DOHH2 (cell line): ENCODE measurements around the gene USE1.

Source experiments
- H3F3A ChIP-seq: fragments of 200-600 bp; sonication (generic), shearing (Covaris generic); 2 replicates; pipeline ENCODE4 v1.6.0; 2016; ENCODE audit warnings: antibody characterized with exemption, mild to moderate bottlenecking; ENCODE audit not compliant: control insufficient read depth, insufficient read depth
- H3K27ac ChIP-seq: fragments of 200-600 bp; sonication (generic); 2 replicates; pipeline ENCODE4 v1.5.1; 2014; ENCODE audit warnings: low read depth, mild to moderate bottlenecking, low read length, moderate library complexity
- H3K27me3 ChIP-seq: fragments of 200-600 bp; sonication (generic); 2 replicates; pipeline ENCODE4 v1.6.1; 2014; ENCODE audit warnings: mild to moderate bottlenecking, low read length, mixed read lengths; ENCODE audit not compliant: control insufficient read depth
- H3K36me3 ChIP-seq: fragments of 200-600 bp; sonication (generic); 2 replicates; pipeline ENCODE4 v1.6.1; 2014; ENCODE audit warnings: mild to moderate bottlenecking, low read length, moderate library complexity, mixed read lengths; ENCODE audit not compliant: control insufficient read depth
- H3K4me1 ChIP-seq: fragments of 200-600 bp; sonication (generic); 2 replicates; pipeline ENCODE4 v1.6.1; 2014; ENCODE audit warnings: mild to moderate bottlenecking, low read length, mixed read lengths; ENCODE audit not compliant: control insufficient read depth
- H3K4me2 ChIP-seq: fragments of 200-600 bp; sonication (generic); 2 replicates; pipeline ENCODE4 v1.6.0; 2014; ENCODE audit warnings: mild to moderate bottlenecking, low read length, moderate library complexity
- H3K4me3 ChIP-seq: fragments of 200-600 bp; sonication (generic); 2 replicates; pipeline ENCODE4 v1.5.1; 2014; ENCODE audit warnings: mild to moderate bottlenecking, low read length, mixed read lengths
- H3K79me2 ChIP-seq: fragments of 200-600 bp; sonication (generic); 2 replicates; pipeline ENCODE4 v1.6.1; 2014; ENCODE audit warnings: mild to moderate bottlenecking, low read length, mixed read lengths; ENCODE audit not compliant: control insufficient read depth
- H3K9me2 ChIP-seq: fragments of 200-600 bp; sonication (generic); replicated peaks from 2 replicates; pipeline ENCODE4 v1.6.1; 2014; ENCODE audit warnings: mild to moderate bottlenecking, low read length, mixed read lengths; ENCODE audit not compliant: control insufficient read depth
- H3K9me3 ChIP-seq: fragments of 200-600 bp; sonication (generic); 2 replicates; pipeline ENCODE4 v1.6.1; 2014; ENCODE audit warnings: antibody characterized with exemption, low read length, mixed read lengths; ENCODE audit not compliant: control insufficient read depth, insufficient read depth
- H4K20me1 ChIP-seq: fragments of 200-600 bp; sonication (generic); 2 replicates; pipeline ENCODE4 v1.6.0; 2014; ENCODE audit warnings: low read depth, mild to moderate bottlenecking, antibody characterized with exemption, low read length, moderate library complexity; ENCODE audit not compliant: control insufficient read depth, insufficient read depth
- EZH2phosphoT487 ChIP-seq: fragments of 200-600 bp; sonication (generic); IDR thresholded peaks from 2 replicates; pipeline ENCODE4 v1.6.1; 2017; ENCODE audit warnings: borderline replicate concordance, mild to moderate bottlenecking, antibody characterized with exemption, low read length, moderate library complexity, mixed read lengths
- TF ChIP-seq, protein P1 (sequence below): fragments of 200-600 bp; sonication (generic); IDR thresholded peaks from one replicate; pipeline ENCODE4 v1.5.1; 2014; ENCODE audit warnings: antibody characterized with exemption, mild to moderate bottlenecking, low read depth, low read length; ENCODE audit not compliant: poor library complexity, severe bottlenecking

The USE1 gene

GRCh38 chr19:17229890-17230289, 14.7 kb downstream of the USE1 start:
- Histone ChIP-seq H3F3A (peaks cover 9% of the 10 kb centered on the region), H3K4me2 (no peak overlapping the region)

DNA sequence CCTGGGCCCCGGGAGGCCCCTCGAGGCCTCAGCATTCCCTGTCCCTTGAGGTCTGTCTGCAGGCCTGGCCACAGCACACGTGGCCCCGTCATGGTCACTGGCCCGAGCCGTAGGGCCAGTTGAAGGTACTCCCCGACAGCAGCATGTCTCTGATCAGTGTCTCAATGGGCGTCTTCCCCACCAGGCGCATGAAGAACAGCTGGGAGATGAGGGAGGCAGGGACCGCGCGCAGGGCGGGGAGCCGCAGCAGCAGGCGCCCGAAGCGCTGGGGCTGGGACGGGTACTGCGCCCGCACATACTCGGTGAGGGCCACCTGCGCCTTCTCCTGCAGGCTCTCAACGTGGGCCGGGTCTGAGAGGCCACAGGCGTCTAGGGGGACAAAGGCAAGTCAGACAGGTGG, 17.1 kb downstream of the USE1 start:
- H3K27ac ChIP-seq, result no peak overlapping the region
- no peak overlapping the region for H3K4me3 ChIP-seq
- no peaks in the 10 kb centered on the region for H3K27me3 ChIP-seq
- H3K9me3 ChIP-seq, result no peaks in the 10 kb centered on the region
- no peak overlapping the region for H3K4me2 ChIP-seq
- no peaks in the 10 kb centered on the region for H3K9me2 ChIP-seq
- peaks cover 24% of the 10 kb centered on the region for H3K4me1 ChIP-seq
- peaks cover 37% of the 10 kb centered on the region for H3K79me2 ChIP-seq
- H3F3A ChIP-seq, result peaks cover 12% of the 10 kb centered on the region
- peaks cover 64% of the 10 kb centered on the region for H3K36me3 ChIP-seq
- peaks cover 5% of the 10 kb centered on the region; the same call in 1 of the 2 replicates for H4K20me1 ChIP-seq
- no peak for TF ChIP-seq EZH2phosphoT487
- TF ChIP-seq, protein P1, sequence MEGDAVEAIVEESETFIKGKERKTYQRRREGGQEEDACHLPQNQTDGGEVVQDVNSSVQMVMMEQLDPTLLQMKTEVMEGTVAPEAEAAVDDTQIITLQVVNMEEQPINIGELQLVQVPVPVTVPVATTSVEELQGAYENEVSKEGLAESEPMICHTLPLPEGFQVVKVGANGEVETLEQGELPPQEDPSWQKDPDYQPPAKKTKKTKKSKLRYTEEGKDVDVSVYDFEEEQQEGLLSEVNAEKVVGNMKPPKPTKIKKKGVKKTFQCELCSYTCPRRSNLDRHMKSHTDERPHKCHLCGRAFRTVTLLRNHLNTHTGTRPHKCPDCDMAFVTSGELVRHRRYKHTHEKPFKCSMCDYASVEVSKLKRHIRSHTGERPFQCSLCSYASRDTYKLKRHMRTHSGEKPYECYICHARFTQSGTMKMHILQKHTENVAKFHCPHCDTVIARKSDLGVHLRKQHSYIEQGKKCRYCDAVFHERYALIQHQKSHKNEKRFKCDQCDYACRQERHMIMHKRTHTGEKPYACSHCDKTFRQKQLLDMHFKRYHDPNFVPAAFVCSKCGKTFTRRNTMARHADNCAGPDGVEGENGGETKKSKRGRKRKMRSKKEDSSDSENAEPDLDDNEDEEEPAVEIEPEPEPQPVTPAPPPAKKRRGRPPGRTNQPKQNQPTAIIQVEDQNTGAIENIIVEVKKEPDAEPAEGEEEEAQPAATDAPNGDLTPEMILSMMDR, result no peak

More at GRCh38 chr19:17229890-17230289, 14.7 kb downstream of the USE1 start:
- no peak overlapping the region for H3K27ac ChIP-seq
- no peak overlapping the region for H3K4me3 ChIP-seq
- H3K79me2 ChIP-seq, result peaks cover 32% of the 10 kb centered on the region
- H4K20me1 ChIP-seq, result peaks cover 5% of the 10 kb centered on the region; the same call in 1 of the 2 replicates
- TF ChIP-seq, protein P1, result no peak
- TF ChIP-seq EZH2phosphoT487, result no peak
- H3K27me3 ChIP-seq, result no peaks in the 10 kb centered on the region
- H3K9me3 ChIP-seq, result no peaks in the 10 kb centered on the region
- H3K36me3 ChIP-seq, result peaks cover 53% of the 10 kb centered on the region
- no peaks in the 10 kb centered on the region for H3K9me2 ChIP-seq
- H3K4me1 ChIP-seq, result peaks cover 19% of the 10 kb centered on the region

GRCh38 chr19:17234911-17235299, 19.7 kb downstream of the USE1 start:
- Histone ChIP-seq H3K27me3 (no peaks in the 10 kb centered on the region), H3K4me1 (peaks cover 23% of the 10 kb centered on the region), H3K27ac (peak overlapping the region; percentile 54), H4K20me1 (peaks cover 5% of the 10 kb centered on the region; the same call in 1 of the 2 replicates), H3K4me2 (peak overlapping the region; percentile 78), H3K4me3 (peak overlapping the region; percentile 74), H3K9me3 (no peaks in the 10 kb centered on the region), H3F3A (peaks cover 17% of the 10 kb centered on the region), H3K9me2 (no peaks in the 10 kb centered on the region), H3K36me3 (peaks cover 66% of the 10 kb centered on the region), H3K79me2 (peaks cover 36% of the 10 kb centered on the region)
- TF ChIP-seq, protein P1, result no peak
- TF ChIP-seq EZH2phosphoT487, result no peak
